SHP77 (cell line): ENCODE data around the gene COL4A1.

Source experiments
- DNase-seq, 2 experiments: peaks; one replicate each; lab custom pipeline; 2025; lab: John Stamatoyannopoulos, UW

Gene COL4A1

GRCh38 chr13:110162866-110163658, 143.9 kb downstream of the COL4A1 start:
- no peak for DNase-seq

DNA sequence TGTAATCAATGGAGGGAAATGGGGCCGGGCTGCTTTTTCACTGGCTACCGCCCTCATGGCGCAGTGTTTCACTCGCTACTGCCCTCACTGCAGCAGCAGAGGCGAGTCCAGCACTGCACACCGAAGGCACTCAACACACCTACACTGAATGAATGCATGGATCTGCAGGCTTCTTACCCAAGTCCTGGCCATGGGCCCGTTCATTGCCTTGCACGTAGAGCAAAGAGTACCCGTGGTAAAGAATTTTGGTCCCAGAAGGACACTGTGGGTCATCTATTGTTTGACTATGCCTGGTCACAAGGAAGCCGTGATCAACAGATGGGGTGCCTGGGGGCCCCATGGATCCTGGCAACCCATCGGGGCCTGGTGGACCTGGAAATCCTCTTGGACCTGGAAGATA, 144.9 kb downstream of the COL4A1 start:
- DNase-seq: no peak

- DNase-seq: no peak
Observed at GRCh38 chr13:110161112-110161882, 145.7 kb downstream of the COL4A1 start.

- no peak for DNase-seq
Observed at GRCh38 chr13:110158226-110158625, 148.7 kb downstream of the COL4A1 start.

- no peak for DNase-seq
Observed at GRCh38 chr13:110157718-110158117, 149.2 kb downstream of the COL4A1 start.

DNA sequence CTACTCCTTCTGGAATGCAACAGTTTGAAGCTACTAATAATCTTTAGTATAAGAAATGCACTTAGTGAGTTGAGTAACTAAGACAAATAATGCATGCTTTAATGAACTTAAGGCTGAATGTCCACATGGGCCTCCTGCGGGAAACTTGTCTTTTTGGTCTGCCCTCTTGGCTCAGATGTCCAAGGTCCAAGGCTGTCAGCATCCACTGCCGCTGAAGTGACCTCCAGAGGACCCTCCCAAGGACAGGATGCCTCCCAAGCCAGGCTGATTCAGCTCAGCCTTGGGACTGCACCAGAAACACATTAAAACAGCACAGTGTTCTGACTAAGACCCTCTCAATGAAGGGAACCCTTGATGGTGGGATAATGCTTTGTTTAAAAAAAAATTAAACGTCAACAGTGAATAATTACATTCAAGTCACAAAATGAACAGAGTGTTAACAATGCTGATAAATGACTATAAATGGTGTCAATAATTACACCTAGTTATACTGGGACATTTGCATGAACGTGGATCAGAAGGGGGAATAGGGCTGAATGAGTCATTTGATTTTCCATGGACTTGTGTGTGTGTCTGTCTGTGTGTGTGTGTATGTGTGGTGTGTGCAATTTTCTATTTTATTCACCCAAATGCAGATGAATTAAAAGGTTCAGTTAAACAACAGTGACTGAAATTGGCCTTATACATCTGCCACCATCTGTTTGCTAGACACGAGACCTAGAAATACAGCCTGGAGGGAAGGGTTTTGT, 150.5 kb downstream of the COL4A1 start:
- no peak for DNase-seq

- no peak for DNase-seq
Observed at GRCh38 chr13:110155072-110155471, 151.9 kb downstream of the COL4A1 start.

- no peak for DNase-seq
Observed at GRCh38 chr13:110154410-110154933, 152.5 kb downstream of the COL4A1 start.

- DNase-seq: no peak
Observed at GRCh38 chr13:110152351-110152750, 154.6 kb downstream of the COL4A1 start.

- DNase-seq: no peak
Observed at GRCh38 chr13:110151462-110151861, 155.5 kb downstream of the COL4A1 start.

GRCh38 chr13:110150384-110151101, 156.4 kb downstream of the COL4A1 start:
- no peak for DNase-seq

DNA sequence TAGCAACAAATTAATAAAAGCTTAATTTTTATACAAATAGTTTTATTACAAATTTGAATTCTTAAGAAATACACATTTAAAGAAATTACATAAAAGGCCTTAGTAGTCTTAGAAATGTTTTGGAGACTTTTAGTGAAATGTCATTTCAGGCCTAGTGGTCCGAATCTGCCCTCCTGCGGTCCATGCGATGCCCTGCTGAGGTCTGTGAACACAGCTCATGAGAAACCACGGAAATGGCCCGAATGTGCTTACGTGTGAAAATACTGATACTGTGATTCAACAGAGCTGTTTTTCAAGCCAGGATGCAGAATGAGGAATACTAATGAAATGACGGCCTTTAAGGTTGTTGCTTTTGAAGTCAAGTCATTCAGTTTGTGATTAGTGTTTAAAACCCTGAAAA, 157.9 kb downstream of the COL4A1 start:
- DNase-seq: no peak

GRCh38 chr13:110140099-110140498, 166.9 kb downstream of the COL4A1 start:
- no peak for DNase-seq

- DNase-seq: no peak
Observed at GRCh38 chr13:110138700-110139036, 168.3 kb downstream of the COL4A1 start.

DNA sequence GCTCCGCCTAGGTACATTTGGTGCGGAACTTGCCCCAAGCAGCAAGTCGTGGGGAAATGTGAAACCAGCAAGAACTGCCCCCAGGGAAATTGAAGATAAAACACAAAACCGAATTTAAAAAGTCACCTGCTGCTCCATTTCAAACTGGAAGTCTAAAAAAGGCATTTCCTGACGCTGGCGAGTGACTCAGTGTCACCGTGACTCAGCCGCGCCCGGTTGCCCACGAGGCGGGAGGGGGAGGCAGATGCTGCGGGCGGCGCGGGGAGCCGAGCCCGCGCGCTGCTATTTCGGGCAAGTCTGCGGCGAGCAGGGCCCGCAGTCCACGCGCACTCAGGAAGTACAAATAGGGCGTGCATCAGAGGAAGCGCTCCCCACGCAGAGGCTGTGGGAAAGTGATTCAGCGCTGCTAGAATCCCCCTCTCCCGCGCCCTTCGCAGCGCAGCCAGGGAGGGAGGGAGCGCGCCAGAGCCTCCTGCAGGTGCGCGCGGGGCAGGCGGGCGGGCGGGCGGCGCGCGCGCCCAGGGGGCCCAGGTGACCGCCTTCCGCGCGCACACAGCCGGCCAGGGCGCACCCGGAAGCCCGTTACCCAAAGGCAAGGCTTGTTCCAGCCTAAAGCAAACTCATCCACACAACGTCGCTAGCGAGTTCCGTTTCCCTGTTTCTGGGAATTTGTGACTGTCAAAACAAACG, 168.8 kb downstream of the COL4A1 start:
- peak; percentile 85 to 87 for DNase-seq

- peak; percentile 55 to 82 for DNase-seq
Observed at GRCh38 chr13:110137680-110138009, 169.3 kb downstream of the COL4A1 start.

- DNase-seq: no peak
Observed at GRCh38 chr13:110136660-110137585, 170.0 kb downstream of the COL4A1 start.

- DNase-seq: no peak
Observed at GRCh38 chr13:110135977-110136597, 170.9 kb downstream of the COL4A1 start.

- DNase-seq: no peak
Observed at GRCh38 chr13:110134801-110135200, 172.2 kb downstream of the COL4A1 start.
